SK-N-SH (cell line): Measurements from ENCODE around the gene HCST. TPM values are rescaled to one million over a fixed set of nuclear protein-coding genes. Genes with fewer than 3 reads are reported as not detected.
A peak's percentile ranks its signal among the peaks of the same experiment; 100 is the strongest.

Source experiments
- CTCF ChIA-PET: fragments of 300-600, 350-600 bp; formaldehyde crosslinking; extraction: SDS; loops from one replicate; lab custom pipeline; 2021; lab: Yijun Ruan, JAX
- POLR2A ChIA-PET: fragments of 350-600 bp; sonication (Branson Sonifier 250); formaldehyde crosslinking; extraction: SDS; loops from one replicate; lab custom pipeline; 2020; ENCODE audit warnings: antibody characterized with exemption, inconsistent platforms; lab: Yijun Ruan, JAX
- DNase-seq: peaks from one replicate; pipeline ENCODE4 v3.0.0; 2012
- H2AFZ ChIP-seq: fragments of 200-600 bp; sonication (generic); 2 replicates; pipeline ENCODE4 v1.8.1; 2016; ENCODE audit warnings: antibody characterized with exemption, mild to moderate bottlenecking, low read depth
- H3F3A ChIP-seq: fragments of 200-600 bp; sonication (generic); replicated peaks from 2 replicates; pipeline ENCODE3; 2016; ENCODE audit warnings: antibody characterized with exemption, mild to moderate bottlenecking; ENCODE audit not compliant: insufficient read depth
- H3K27ac ChIP-seq, 2 experiments: fragments of 200-500 bp in 1 of 2; fragments of 200-600 bp in 1 of 2; sonication (Bioruptor generic) in 1 of 2; sonication (generic), shearing (Covaris generic) in 1 of 2; 2 replicates each; pipeline versions ENCODE4 v1.5.1 to v1.6.1; 2014 to 2016; ENCODE audit warnings: low read depth in 2 of 2, inconsistent platforms in 1 of 2, low read length in 1 of 2, mild to moderate bottlenecking in 1 of 2, mixed read lengths in 1 of 2
- H3K27me3 ChIP-seq: fragments of 200-600 bp; sonication (generic), shearing (Covaris generic); 2 replicates; pipeline ENCODE4 v1.6.1; 2016; ENCODE audit warnings: mixed run types; ENCODE audit not compliant: insufficient read depth
- H3K36me3 ChIP-seq, 2 experiments: fragments of 200-500 bp in 1 of 2; fragments of 200-600 bp in 1 of 2; sonication (Bioruptor generic) in 1 of 2; sonication (generic) in 1 of 2; replicated peaks in 1 of 2; 2 replicates each; pipeline versions ENCODE3 to v1.5.1; 2014 to 2016; ENCODE audit warnings: low read length in 1 of 2, mild to moderate bottlenecking in 1 of 2; ENCODE audit not compliant: insufficient read depth in 2 of 2, control insufficient read depth in 1 of 2
- H3K4me1 ChIP-seq, 2 experiments: fragments of 200-500 bp in 1 of 2; fragments of 200-600 bp in 1 of 2; sonication (Bioruptor generic) in 1 of 2; sonication (generic), shearing (Covaris generic) in 1 of 2; 2 replicates each; pipeline versions ENCODE4 v1.5.1 to v1.6.1; 2014 to 2016; ENCODE audit warnings: low read depth in 1 of 2, low read length in 1 of 2, mixed run types in 1 of 2; ENCODE audit not compliant: insufficient read depth in 2 of 2, control insufficient read depth in 1 of 2
- H3K4me2 ChIP-seq: fragments of 200-600 bp; sonication (generic), shearing (Covaris generic); 2 replicates; pipeline ENCODE4 v1.6.1; 2017; ENCODE audit warnings: mixed run types
- H3K4me3 ChIP-seq, 2 experiments: fragments of 200-500 bp in 1 of 2; fragments of 200-600 bp in 1 of 2; sonication (Bioruptor generic) in 1 of 2; sonication (generic), shearing (Covaris generic) in 1 of 2; 2 replicates each; pipeline versions ENCODE4 v1.5.1 to v1.8.1; 2014 to 2016; ENCODE audit warnings: low read depth in 2 of 2, inconsistent platforms in 1 of 2, low read length in 1 of 2, mild to moderate bottlenecking in 1 of 2, mixed read lengths in 1 of 2, moderate library complexity in 1 of 2
- H3K79me2 ChIP-seq: fragments of 200-600 bp; sonication (generic); 2 replicates; pipeline ENCODE4 v1.8.1; 2017; ENCODE audit warnings: mild to moderate bottlenecking; ENCODE audit not compliant: insufficient read depth
- H3K9ac ChIP-seq: fragments of 200-600 bp; sonication (generic); 2 replicates; pipeline ENCODE4 v1.6.1; 2017; ENCODE audit warnings: mixed run types
- H3K9me2 ChIP-seq: fragments of 200-600 bp; sonication (generic); 2 replicates; pipeline ENCODE4 v1.6.1; 2017; ENCODE audit warnings: mixed run types
- H3K9me3 ChIP-seq: fragments of 200-600 bp; sonication (generic); 2 replicates; pipeline ENCODE4 v1.6.1; 2017; ENCODE audit warnings: mixed run types, mild to moderate bottlenecking, moderate library complexity
- H4K20me1 ChIP-seq: fragments of 200-600 bp; sonication (generic); 2 replicates; pipeline ENCODE4 v1.6.1; 2017; ENCODE audit warnings: mild to moderate bottlenecking, mixed run types; ENCODE audit not compliant: insufficient read depth
- CHD2 ChIP-seq: fragments of 150-350 bp; IDR thresholded peaks from 2 replicates; pipeline ENCODE4 v1.6.1; 2018; ENCODE audit warnings: low read length; ENCODE audit not compliant: partially characterized antibody
- ELF1 ChIP-seq: IDR thresholded peaks from 2 replicates; pipeline ENCODE4 v1.4.0; 2012
- EP300 ChIP-seq, 2 experiments: IDR thresholded peaks; 2 replicates each; pipeline versions ENCODE4 v1.4.0 to v1.6.1; 2012; ENCODE audit warnings: borderline replicate concordance in 1 of 2, low read depth in 1 of 2, low read length in 1 of 2
- EZH2phosphoT487 ChIP-seq: fragments of 200-600 bp; sonication (generic); IDR thresholded peaks from 2 replicates; pipeline ENCODE4 v1.6.1; 2017; ENCODE audit warnings: low read depth, mixed run types, mild to moderate bottlenecking, antibody characterized with exemption, moderate library complexity, borderline replicate concordance
- FOSL2 ChIP-seq: IDR thresholded peaks from 2 replicates; pipeline ENCODE4 v1.4.0; 2012; ENCODE audit warnings: low read depth, mild to moderate bottlenecking, moderate library complexity, borderline replicate concordance
- FOXJ3 ChIP-seq: sonication (generic); formaldehyde crosslinking; IDR thresholded peaks from 2 replicates; pipeline ENCODE4 v1.5.1; 2020; ENCODE audit warnings: mild to moderate bottlenecking, missing genetic modification reagents
- GATA2 ChIP-seq: sonication (generic); formaldehyde crosslinking; IDR thresholded peaks from 2 replicates; pipeline ENCODE4 v1.5.0; 2020; ENCODE audit warnings: mild to moderate bottlenecking, missing genetic modification reagents
- JUND ChIP-seq: IDR thresholded peaks from 2 replicates; pipeline ENCODE4 v1.4.0; 2012
- MEF2A ChIP-seq: IDR thresholded peaks from 2 replicates; pipeline ENCODE4 v1.4.0; 2012; ENCODE audit warnings: low read depth, borderline replicate concordance
- NFIC ChIP-seq: IDR thresholded peaks from 2 replicates; pipeline ENCODE4 v1.4.0; 2012; ENCODE audit warnings: borderline replicate concordance
- NRF1 ChIP-seq: IDR thresholded peaks from 2 replicates; pipeline ENCODE4 v1.6.1; 2012; ENCODE audit warnings: low read depth, mild to moderate bottlenecking, low read length
- POLR2AphosphoS5 ChIP-seq: IDR thresholded peaks from 2 replicates; pipeline ENCODE4 v1.6.1; 2012; ENCODE audit warnings: low read depth, low read length
- RAD21 ChIP-seq: IDR thresholded peaks from 2 replicates; pipeline ENCODE4 v1.6.1; 2012; ENCODE audit warnings: mild to moderate bottlenecking, low read length
- RCOR1 ChIP-seq: fragments of 150-350 bp; IDR thresholded peaks from 2 replicates; pipeline ENCODE4 v1.6.1; 2017; ENCODE audit warnings: antibody characterized with exemption, low read length
- SMC3 ChIP-seq: IDR thresholded peaks from 2 replicates; pipeline ENCODE4 v1.6.1; 2012; ENCODE audit warnings: low read depth, low read length, improper control_type of control experiment
- USF1 ChIP-seq: IDR thresholded peaks from 2 replicates; pipeline ENCODE4 v1.4.0; 2012; ENCODE audit warnings: low read depth, borderline replicate concordance
- USF2 ChIP-seq: fragments of 150-350 bp; IDR thresholded peaks from 2 replicates; pipeline ENCODE4 v1.6.1; 2017; ENCODE audit warnings: antibody characterized with exemption, low read length, low read depth, borderline replicate concordance
- WGBS: methylation state at CpG from one replicate; pipeline ENCODE4 v1.1.6; 2017; ENCODE audit warnings: low lambda C conversion rate; 5-methylcytosine and 5-hydroxymethylcytosine counted together
- polyA plus RNA-seq, 3 experiments: library from polyadenylated mRNA; depleted of rRNA; stranded (reverse); fragments of >200 nt; gene quantifications; 2 replicates each; pipeline ENCODE4 v1.2.3, GENCODE V29; 2012
- TF ChIP-seq, protein P1 (sequence below): IDR thresholded peaks from 2 replicates; pipeline ENCODE4 v1.4.0; 2012; ENCODE audit warnings: low read depth, borderline replicate concordance
- TF ChIP-seq, protein P2 (sequence below): IDR thresholded peaks from 2 replicates; pipeline ENCODE4 v1.4.0; 2012; ENCODE audit warnings: low read depth
- TF ChIP-seq, protein P3 (sequence below): IDR thresholded peaks from 2 replicates; pipeline ENCODE4; 2012

HCST gene, protein sequence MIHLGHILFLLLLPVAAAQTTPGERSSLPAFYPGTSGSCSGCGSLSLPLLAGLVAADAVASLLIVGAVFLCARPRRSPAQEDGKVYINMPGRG
- 0.59 and 0.76 TPM in 2 replicates for polyA plus RNA-seq (2012; rRNA removed)
- 0.39 and 0.62 TPM in 2 replicates for polyA plus RNA-seq (2012; cell fraction: cytosol; rRNA removed)
- 1.6 and 2.6 TPM in 2 replicates for polyA plus RNA-seq (2012; cell fraction: nucleus; rRNA removed)

DNA sequence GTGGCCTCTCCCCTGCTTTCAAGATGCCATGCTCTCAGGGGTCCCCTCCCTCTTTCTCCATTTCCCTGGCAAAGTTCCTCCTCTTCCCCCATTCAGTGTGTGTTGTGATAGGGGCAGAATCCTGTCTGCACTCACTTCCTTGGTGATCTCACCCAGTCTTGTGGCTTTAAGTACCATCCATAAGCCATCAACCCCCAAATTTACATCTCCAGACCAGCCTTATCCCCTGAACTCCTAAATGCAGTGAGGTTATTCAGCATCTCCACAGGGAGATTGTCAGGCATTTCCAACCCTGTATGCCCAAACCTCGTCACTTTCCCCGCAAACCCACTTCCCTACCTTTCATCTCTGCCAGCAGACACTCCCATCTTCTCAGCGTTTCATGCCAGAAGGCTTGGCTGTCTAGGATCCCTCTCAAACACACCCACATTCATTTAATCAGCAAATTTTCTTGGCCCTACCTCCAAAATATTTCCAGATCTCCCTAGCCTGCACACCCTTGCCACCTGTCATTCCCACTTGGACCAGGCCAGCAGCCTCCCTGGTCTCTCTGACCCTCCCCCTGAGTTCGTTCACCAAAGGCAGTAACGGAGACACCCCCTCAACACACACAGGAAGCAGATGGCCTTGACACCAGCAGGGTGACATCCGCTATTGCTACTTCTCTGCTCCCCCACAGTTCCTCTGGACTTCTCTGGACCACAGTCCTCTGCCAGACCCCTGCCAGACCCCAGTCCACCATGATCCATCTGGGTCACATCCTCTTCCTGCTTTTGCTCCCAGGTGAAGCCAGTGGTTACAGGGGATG lies at the start of gene HCST:
Gene HCST, plus strand, starts transcription at position 676 of the 808 bp plus-strand sequence. Its CDS starts 65 bp downstream, at position 741.
- WGBS = 71% methylated on average over 6 of the region's 6 CpGs
- DNase-seq = no peak
- Histone ChIP-seq H3K79me2 (peaks cover 11% of the 10 kb centered on the region; the same call in 1 of the 2 replicates), H3K4me2 (peak within 1 kb of the TSS; percentile 100), H2AFZ (peak within 1 kb of the TSS; percentile 51; the same call in 1 of the 2 replicates), H3K27me3 (no peaks in the 10 kb centered on the region), H3K4me3 (no peak within 1 kb of the TSS), H4K20me1 (no peaks in the 10 kb centered on the region), H3K4me1 (peaks cover 8 to 22% of the 10 kb centered on the region in 2 experiments; a peak in 3 of 4 replicates), H3K9me2 (no peaks in the 10 kb centered on the region), H3K27ac (peak within 1 kb of the TSS in 1 of 2 experiments; percentile 54; a peak in 2 of 4 replicates), H3K9me3 (no peaks in the 10 kb centered on the region), H3F3A (peaks cover 10% of the 10 kb centered on the region), H3K9ac (no peak within 1 kb of the TSS), H3K36me3 (no peaks in the 10 kb centered on the region)
- POLR2A ChIA-PET = no interaction called here
- TF ChIP-seq GATA2 (no peak), USF1 (no peak), RCOR1 (no peak), FOXJ3 (CRISPR knock-in tag) (no peak)
- CTCF ChIA-PET = no interaction called here

DNA sequence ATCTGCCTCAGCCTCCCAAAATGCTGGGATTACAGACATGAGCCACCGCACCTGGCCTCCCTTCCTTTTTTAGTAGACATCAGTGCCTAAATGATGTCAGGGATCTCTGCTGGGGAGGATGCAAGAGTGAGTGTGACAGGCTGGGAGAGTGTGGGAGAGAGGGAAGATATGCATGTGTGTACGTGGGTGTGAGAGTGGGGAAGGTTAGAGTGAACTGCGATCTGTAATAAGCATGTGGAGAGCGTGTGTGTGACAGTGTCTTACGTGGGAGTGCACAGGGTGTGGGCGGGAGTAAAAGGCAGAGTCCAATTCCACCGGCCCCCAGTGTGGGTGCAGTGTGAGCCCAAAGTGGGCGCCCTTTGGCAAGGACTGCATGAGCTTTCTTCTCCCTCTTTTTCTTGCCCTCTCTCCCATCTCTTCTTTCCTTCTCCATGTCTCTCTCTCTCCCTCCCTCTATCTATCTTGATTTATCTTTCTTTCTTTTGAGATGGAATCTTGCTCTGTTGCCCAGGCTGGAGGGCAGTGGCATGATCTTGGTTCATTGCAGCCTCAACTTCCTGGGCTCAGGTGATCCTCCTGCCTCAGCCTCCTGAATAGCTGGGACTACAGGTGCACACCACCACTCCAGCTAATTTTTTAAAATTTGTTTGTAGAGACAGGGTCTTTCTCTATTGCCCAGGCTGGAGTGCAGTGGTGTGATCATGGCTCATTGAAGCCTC lies 49.1 kb upstream of the HCST start:
- Histone ChIP-seq H3F3A (no peaks in the 10 kb centered on the region), H3K27me3 (peaks cover 20% of the 10 kb centered on the region), H3K4me2 (no peak overlapping the region), H3K4me3 (no peak overlapping the region), H4K20me1 (no peaks in the 10 kb centered on the region), H3K4me1 (peaks cover 0 to 11% of the 10 kb centered on the region in 2 experiments; a peak in 1 of 4 replicates), H3K9me2 (no peaks in the 10 kb centered on the region), H3K9ac (no peak overlapping the region), H3K79me2 (no peaks in the 10 kb centered on the region), H3K9me3 (no peaks in the 10 kb centered on the region), H2AFZ (no peak overlapping the region), H3K36me3 (no peaks in the 10 kb centered on the region), H3K27ac (no peak overlapping the region)
- CTCF ChIA-PET = interaction anchor here (1.0 kb wide), 1 partner anchor 17 kb away, joined by 3 read pairs; no protein-coding TSS in a partner anchor
- POLR2A ChIA-PET = no interaction called here
- WGBS = 41% methylated on average over 8 of the region's 8 CpGs
- no peak for DNase-seq
- TF ChIP-seq SMC3 (no peak), GATA2 (no peak), EP300 (IDR thresholded peaks at IDR 0.05; ENCODE audit: borderline replicate concordance in 1 of 2, low read depth in 1 of 2, low read length in 1 of 2) (no peak), ELF1 (no peak), JUND (no peak), CHD2 (no peak), NFIC (no peak), MEF2A (no peak), POLR2AphosphoS5 (no peak), FOXJ3 (CRISPR knock-in tag) (no peak), RCOR1 (no peak), FOSL2 (no peak), EZH2phosphoT487 (no peak), NRF1 (no peak), USF2 (no peak), RAD21 (no peak)
- TF ChIP-seq, protein P1, sequence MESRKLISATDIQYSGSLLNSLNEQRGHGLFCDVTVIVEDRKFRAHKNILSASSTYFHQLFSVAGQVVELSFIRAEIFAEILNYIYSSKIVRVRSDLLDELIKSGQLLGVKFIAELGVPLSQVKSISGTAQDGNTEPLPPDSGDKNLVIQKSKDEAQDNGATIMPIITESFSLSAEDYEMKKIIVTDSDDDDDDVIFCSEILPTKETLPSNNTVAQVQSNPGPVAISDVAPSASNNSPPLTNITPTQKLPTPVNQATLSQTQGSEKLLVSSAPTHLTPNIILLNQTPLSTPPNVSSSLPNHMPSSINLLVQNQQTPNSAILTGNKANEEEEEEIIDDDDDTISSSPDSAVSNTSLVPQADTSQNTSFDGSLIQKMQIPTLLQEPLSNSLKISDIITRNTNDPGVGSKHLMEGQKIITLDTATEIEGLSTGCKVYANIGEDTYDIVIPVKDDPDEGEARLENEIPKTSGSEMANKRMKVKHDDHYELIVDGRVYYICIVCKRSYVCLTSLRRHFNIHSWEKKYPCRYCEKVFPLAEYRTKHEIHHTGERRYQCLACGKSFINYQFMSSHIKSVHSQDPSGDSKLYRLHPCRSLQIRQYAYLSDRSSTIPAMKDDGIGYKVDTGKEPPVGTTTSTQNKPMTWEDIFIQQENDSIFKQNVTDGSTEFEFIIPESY = no peak
- TF ChIP-seq, protein P2, sequence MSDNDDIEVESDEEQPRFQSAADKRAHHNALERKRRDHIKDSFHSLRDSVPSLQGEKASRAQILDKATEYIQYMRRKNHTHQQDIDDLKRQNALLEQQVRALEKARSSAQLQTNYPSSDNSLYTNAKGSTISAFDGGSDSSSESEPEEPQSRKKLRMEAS = no peak
- TF ChIP-seq, protein P3, sequence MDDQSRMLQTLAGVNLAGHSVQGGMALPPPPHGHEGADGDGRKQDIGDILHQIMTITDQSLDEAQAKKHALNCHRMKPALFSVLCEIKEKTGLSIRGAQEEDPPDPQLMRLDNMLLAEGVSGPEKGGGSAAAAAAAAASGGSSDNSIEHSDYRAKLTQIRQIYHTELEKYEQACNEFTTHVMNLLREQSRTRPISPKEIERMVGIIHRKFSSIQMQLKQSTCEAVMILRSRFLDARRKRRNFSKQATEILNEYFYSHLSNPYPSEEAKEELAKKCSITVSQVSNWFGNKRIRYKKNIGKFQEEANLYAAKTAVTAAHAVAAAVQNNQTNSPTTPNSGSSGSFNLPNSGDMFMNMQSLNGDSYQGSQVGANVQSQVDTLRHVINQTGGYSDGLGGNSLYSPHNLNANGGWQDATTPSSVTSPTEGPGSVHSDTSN = no peak
